Suprapubic skin (tissue), 3 donors: Measurements from ENCODE around the gene ROPN1L.

Experiments used
- EP300 ChIP-seq: sonication (generic); formaldehyde crosslinking; IDR thresholded peaks from one replicate; pipeline ENCODE4 v1.6.1; 2017; ENCODE audit warnings: antibody characterized with exemption
- TF ChIP-seq, protein P1 (sequence below), 2 donors: fragments of 200-600 bp in 1 of 2; fragments of 450-650 bp in 1 of 2; sonication (generic) in 1 of 2; IDR thresholded peaks; one replicate each; pipeline ENCODE4 v1.5.1; 2016 to 2019; ENCODE audit warnings: antibody characterized with exemption in 2 of 2, mild to moderate bottlenecking in 1 of 2, moderate library complexity in 1 of 2

GRCh38 chr5:10454591-10455276 lies 13.1 kb downstream of the ROPN1L start:
- TF ChIP-seq, protein P1, sequence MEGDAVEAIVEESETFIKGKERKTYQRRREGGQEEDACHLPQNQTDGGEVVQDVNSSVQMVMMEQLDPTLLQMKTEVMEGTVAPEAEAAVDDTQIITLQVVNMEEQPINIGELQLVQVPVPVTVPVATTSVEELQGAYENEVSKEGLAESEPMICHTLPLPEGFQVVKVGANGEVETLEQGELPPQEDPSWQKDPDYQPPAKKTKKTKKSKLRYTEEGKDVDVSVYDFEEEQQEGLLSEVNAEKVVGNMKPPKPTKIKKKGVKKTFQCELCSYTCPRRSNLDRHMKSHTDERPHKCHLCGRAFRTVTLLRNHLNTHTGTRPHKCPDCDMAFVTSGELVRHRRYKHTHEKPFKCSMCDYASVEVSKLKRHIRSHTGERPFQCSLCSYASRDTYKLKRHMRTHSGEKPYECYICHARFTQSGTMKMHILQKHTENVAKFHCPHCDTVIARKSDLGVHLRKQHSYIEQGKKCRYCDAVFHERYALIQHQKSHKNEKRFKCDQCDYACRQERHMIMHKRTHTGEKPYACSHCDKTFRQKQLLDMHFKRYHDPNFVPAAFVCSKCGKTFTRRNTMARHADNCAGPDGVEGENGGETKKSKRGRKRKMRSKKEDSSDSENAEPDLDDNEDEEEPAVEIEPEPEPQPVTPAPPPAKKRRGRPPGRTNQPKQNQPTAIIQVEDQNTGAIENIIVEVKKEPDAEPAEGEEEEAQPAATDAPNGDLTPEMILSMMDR (IDR thresholded peaks at IDR 0.05): no peak
- no peak for TF ChIP-seq EP300
